Measurements from ENCODE around the gene SLC49A4.

Gene SLC49A4

DNA sequence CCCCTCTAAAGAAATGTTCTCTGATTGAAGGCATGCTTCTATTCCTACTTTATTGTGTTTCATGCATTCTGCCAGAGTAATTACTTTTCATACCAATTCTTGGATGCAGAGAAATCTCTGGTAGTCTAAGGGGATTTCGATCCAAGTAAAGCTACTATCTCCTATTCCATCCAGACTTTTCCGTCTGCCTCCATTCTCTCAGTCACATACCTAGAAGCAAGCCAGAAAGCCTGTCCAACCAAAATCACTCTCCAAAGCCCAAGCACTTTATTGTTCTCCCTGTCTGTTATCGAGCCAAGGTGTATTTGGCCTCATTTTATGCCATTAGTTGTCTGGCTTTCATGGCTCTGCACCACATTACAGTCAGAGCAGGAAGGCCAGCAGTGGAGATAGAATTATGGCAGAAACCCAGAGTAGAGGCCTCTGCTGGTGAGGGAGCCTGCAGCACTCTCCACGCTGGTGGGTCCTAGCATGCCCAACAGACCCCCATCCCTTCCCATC lies 95.9 kb downstream of the SLC49A4 start:
- H3K9ac ChIP-seq (ENCODE audit: low read length), result no peak overlapping the region
- peaks cover 38% of the 10 kb centered on the region for H3K4me1 ChIP-seq (ENCODE audit: control insufficient read depth, insufficient read depth, low read length)
- H3K36me3 ChIP-seq (ENCODE audit: control insufficient read depth, insufficient read depth, low read length), result no peaks in the 10 kb centered on the region
- H3K9me3 ChIP-seq (ENCODE audit: control insufficient read depth, insufficient read depth, low read depth, low read length), result no peaks in the 10 kb centered on the region; the same call in 1 of the 2 replicates
- no peak overlapping the region for H3K4me3 ChIP-seq (ENCODE audit: low read depth, low read length)
- peaks cover 12% of the 10 kb centered on the region for H3K27me3 ChIP-seq (ENCODE audit: control insufficient read depth, insufficient read depth, low read length)
- H3K27ac ChIP-seq (ENCODE audit: low read depth, low read length), result no peak overlapping the region

DNA sequence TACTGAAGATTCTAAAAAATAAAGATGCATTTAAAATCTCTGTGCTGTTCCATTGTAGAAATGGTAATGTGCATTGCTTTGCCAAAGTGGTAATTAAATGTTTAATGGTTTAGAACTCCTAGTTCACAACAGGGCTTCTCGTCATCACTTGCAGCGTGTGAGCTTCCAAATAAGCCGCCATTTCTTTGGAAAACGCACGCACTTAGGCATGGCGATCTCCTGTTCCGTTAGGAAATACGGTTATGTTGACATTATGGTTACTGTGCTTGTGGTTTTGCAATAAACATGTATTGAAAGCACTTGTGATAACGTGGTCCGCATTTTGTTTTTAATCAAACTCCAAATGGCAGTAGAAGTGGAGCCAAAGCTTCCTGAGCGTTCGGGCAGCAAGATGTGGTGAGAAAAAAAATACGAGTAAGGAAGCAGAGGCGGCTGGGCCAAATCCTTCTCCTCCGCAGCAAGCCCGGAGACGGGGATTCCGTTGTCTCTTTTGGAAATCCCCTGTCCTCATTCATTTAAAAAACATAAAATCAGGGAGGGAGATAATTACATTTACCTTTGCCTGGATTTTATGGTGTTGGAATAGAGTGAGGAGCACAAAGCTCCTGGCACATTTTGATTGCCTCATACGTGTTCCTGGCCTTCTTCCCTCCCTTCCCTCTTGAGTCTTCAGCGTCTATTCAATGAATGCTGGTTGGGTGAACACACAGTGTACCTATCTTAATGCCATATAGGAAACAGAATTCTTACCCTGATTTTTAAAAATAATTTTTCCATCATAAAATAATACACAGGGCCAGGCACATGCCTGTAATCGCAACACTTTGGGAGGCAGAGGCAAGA lies 97.5 kb downstream of the SLC49A4 start:
- H3K9ac ChIP-seq (ENCODE audit: low read length), result no peak overlapping the region
- H3K4me1 ChIP-seq (ENCODE audit: control insufficient read depth, insufficient read depth, low read length), result peaks cover 38% of the 10 kb centered on the region
- H3K36me3 ChIP-seq (ENCODE audit: control insufficient read depth, insufficient read depth, low read length), result no peaks in the 10 kb centered on the region
- no peak overlapping the region for H3K27ac ChIP-seq (ENCODE audit: low read depth, low read length)
- H3K4me3 ChIP-seq (ENCODE audit: low read depth, low read length), result no peak overlapping the region
- peaks cover 12% of the 10 kb centered on the region for H3K27me3 ChIP-seq (ENCODE audit: control insufficient read depth, insufficient read depth, low read length)
- H3K9me3 ChIP-seq (ENCODE audit: control insufficient read depth, insufficient read depth, low read depth, low read length), result no peaks in the 10 kb centered on the region; the same call in 1 of the 2 replicates

DNA sequence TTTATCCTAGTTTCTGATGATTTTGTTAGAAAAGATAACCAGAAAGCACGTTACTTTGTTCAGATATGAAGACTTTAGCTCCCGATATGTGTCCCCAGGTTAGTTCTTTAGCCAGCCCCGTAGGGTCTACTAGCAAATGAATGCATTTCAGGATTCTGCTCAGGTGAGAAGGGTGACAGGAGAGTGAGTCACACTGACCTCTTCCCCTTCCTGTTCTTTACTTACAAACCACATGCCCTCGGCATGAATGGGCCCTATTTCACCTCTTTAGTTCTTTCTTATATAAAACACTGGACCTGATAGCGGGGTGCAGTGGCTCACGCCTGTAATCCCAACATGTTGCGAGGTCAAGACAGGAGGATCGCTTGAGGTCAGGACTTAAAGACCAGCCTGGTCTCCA lies 98.4 kb downstream of the SLC49A4 start:
- Histone ChIP-seq H3K27me3 (ENCODE audit: control insufficient read depth, insufficient read depth, low read length) (peaks cover 12% of the 10 kb centered on the region), H3K9ac (ENCODE audit: low read length) (no peak overlapping the region), H3K36me3 (ENCODE audit: control insufficient read depth, insufficient read depth, low read length) (no peaks in the 10 kb centered on the region), H3K27ac (ENCODE audit: low read depth, low read length) (no peak overlapping the region), H3K4me3 (ENCODE audit: low read depth, low read length) (no peak overlapping the region), H3K4me1 (ENCODE audit: control insufficient read depth, insufficient read depth, low read length) (peaks cover 38% of the 10 kb centered on the region), H3K9me3 (ENCODE audit: control insufficient read depth, insufficient read depth, low read depth, low read length) (no peaks in the 10 kb centered on the region; the same call in 1 of the 2 replicates)

DNA sequence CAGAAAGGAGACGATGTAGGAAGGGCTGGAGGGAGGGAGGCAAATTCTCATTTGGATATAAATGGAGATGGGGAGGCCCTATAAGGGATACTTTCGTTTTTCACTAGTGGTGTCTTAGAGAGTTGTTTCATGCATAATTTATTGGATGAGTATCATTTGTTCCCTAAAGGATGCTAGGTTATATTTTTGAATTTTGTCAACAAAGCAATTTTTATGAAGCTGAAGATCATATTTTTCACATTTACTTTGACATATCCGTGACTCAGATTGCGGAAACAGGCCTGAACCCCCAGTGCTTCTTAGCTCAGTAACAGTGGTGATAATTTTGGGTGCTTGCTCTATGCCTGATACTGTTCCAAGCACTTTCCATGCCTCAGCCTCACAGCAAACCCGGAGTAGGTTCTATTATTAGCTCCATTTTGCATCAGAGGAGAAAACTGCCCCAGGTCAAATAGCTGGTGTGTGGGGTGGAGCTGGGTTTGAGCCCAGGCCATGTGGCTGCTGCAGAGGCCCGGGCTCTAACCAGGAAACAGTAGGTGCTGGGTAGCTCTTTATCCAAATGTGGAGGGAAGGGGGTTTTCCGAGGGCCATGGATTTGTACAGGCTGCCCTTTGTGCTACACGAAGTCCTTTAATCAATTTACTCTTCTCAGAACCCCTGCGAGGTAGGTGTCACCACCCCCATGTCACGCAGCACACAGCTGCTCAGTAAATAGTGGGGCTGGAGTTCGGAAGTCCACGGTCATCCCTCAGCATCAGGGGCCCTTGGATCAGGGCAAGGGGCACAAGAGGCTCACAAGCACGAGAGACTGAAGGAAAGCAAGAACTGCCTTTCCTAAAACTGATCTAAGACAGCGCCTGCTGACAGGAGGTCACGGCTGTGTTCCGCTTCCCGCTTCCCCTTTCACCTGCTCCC lies 99.1 kb downstream of the SLC49A4 start:
- no peak overlapping the region for H3K27ac ChIP-seq (ENCODE audit: low read depth, low read length)
- H3K9ac ChIP-seq (ENCODE audit: low read length), result no peak overlapping the region
- H3K4me1 ChIP-seq (ENCODE audit: control insufficient read depth, insufficient read depth, low read length), result peaks cover 38% of the 10 kb centered on the region
- no peaks in the 10 kb centered on the region; the same call in 1 of the 2 replicates for H3K9me3 ChIP-seq (ENCODE audit: control insufficient read depth, insufficient read depth, low read depth, low read length)
- peaks cover 12% of the 10 kb centered on the region for H3K27me3 ChIP-seq (ENCODE audit: control insufficient read depth, insufficient read depth, low read length)
- 0 out of 2 replicates have a peak overlapping the region, but pooled peaks have one; percentile 1 for H3K4me3 ChIP-seq (ENCODE audit: low read depth, low read length)
- H3K36me3 ChIP-seq (ENCODE audit: control insufficient read depth, insufficient read depth, low read length), result no peaks in the 10 kb centered on the region

DNA sequence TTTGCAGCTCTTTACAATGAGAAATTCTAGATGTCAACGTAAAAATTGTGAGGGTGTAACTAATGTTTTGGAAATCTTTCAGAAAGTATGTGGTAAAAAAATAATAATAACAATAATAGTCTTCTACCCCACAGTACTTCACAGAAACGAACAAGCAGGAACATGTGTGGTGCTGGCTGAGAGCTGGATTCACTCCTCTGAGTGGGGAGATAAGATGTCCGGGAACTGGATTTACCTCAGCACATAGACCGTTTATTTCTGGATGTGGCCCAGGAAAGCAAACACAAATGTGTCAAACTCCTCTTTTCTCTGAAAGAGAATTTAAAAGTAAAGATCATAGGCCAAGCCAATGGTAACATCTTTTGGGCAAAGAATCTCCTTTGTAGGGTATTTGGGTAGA lies 103.4 kb downstream of the SLC49A4 start:
- H3K4me3 ChIP-seq (ENCODE audit: low read depth, low read length), result no peak overlapping the region
- no peaks in the 10 kb centered on the region for H3K36me3 ChIP-seq (ENCODE audit: control insufficient read depth, insufficient read depth, low read length)
- H3K27ac ChIP-seq (ENCODE audit: low read depth, low read length), result no peak overlapping the region
- H3K9me3 ChIP-seq (ENCODE audit: control insufficient read depth, insufficient read depth, low read depth, low read length), result no peaks in the 10 kb centered on the region
- peaks cover 12% of the 10 kb centered on the region for H3K27me3 ChIP-seq (ENCODE audit: control insufficient read depth, insufficient read depth, low read length)
- H3K9ac ChIP-seq (ENCODE audit: low read length), result no peak overlapping the region
- H3K4me1 ChIP-seq (ENCODE audit: control insufficient read depth, insufficient read depth, low read length), result peaks cover 18% of the 10 kb centered on the region

DNA sequence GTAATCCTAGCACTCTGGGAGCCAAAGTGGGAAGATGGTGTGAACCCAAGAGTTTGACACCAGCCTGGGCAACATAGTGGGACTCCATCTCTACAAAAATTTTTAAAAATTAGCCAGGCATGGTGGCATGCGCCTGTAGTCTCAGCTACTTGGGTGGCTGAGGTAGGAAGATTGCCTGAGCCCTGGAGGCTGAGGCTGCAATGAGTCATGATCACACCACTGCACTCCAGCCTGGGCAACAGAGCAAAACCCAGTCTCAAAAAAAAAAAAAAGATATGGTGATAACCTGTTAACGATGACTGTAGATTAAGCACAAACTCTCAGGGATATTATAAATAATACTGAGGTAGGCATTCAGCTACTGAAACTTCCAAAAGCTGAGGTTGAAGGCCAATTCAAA lies 107.5 kb downstream of the SLC49A4 start:
- H3K4me1 ChIP-seq (ENCODE audit: control insufficient read depth, insufficient read depth, low read length), result 0 out of 2 replicates have a peak, but pooled peaks cover 4% of the 10 kb centered on the region
- no peaks in the 10 kb centered on the region for H3K36me3 ChIP-seq (ENCODE audit: control insufficient read depth, insufficient read depth, low read length)

DNA sequence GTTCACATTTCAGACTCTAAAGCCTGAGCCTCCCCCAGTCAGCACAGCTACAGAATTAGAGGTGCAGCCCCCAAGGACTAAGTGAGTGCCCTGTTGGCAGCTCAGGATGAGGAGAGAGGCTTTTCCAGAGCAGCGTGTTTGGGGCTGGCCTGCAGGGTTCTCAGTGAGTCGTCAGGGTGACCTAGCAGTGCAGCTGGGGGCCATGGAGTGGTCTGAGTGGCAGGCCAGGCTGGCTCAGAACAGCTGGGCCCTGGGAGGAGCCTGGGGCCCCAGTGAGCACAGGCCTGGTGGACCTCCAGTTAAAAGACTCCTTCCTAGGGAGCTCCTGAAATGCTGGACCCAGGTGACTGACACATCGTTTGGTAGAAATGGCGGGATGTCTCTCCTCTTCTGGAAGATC lies 108.3 kb downstream of the SLC49A4 start:
- Histone ChIP-seq H3K9me3 (ENCODE audit: control insufficient read depth, insufficient read depth, low read depth, low read length) (no peaks in the 10 kb centered on the region), H3K9ac (ENCODE audit: low read length) (no peak overlapping the region), H3K36me3 (ENCODE audit: control insufficient read depth, insufficient read depth, low read length) (no peaks in the 10 kb centered on the region)

More for the DNA sequence above, 107.5 kb downstream of the SLC49A4 start:
- Histone ChIP-seq H3K9me3 (ENCODE audit: control insufficient read depth, insufficient read depth, low read depth, low read length) (no peaks in the 10 kb centered on the region), H3K27me3 (ENCODE audit: control insufficient read depth, insufficient read depth, low read length) (no peaks in the 10 kb centered on the region), H3K4me3 (ENCODE audit: low read depth, low read length) (no peak overlapping the region), H3K9ac (ENCODE audit: low read length) (no peak overlapping the region), H3K27ac (ENCODE audit: low read depth, low read length) (no peak overlapping the region)

DNA sequence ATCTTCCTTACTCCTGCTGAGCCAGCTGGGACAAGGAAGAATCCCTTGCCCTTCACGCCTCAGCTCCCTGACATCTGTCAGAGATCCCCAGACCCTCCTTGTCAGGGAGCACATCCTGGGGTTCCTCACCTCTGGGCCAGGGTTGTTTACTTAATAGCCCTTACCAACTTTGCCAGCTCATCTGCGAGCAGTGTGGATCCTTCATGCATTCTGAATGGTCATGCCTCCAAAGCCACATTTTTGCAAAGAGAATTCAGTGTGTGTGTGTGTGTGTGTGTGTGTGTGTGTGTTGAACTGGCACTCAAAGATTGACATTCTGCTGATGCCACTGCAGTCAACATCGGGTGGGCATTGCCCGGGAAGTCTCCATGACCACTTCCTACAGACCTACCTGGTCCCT lies 112.6 kb downstream of the SLC49A4 start:
- Histone ChIP-seq H3K36me3 (ENCODE audit: control insufficient read depth, insufficient read depth, low read length) (no peaks in the 10 kb centered on the region), H3K9me3 (ENCODE audit: control insufficient read depth, insufficient read depth, low read depth, low read length) (no peaks in the 10 kb centered on the region), H3K9ac (ENCODE audit: low read length) (no peak overlapping the region), H3K4me3 (ENCODE audit: low read depth, low read length) (no peak overlapping the region), H3K27ac (ENCODE audit: low read depth, low read length) (no peak overlapping the region), H3K4me1 (ENCODE audit: control insufficient read depth, insufficient read depth, low read length) (0 out of 2 replicates have a peak, but pooled peaks cover 4% of the 10 kb centered on the region), H3K27me3 (ENCODE audit: control insufficient read depth, insufficient read depth, low read length) (peaks cover 2% of the 10 kb centered on the region; the same call in 1 of the 2 replicates)

More for the DNA sequence above, 108.3 kb downstream of the SLC49A4 start:
- Histone ChIP-seq H3K27ac (ENCODE audit: low read depth, low read length) (no peak overlapping the region), H3K4me1 (ENCODE audit: control insufficient read depth, insufficient read depth, low read length) (0 out of 2 replicates have a peak, but pooled peaks cover 4% of the 10 kb centered on the region), H3K27me3 (ENCODE audit: control insufficient read depth, insufficient read depth, low read length) (no peaks in the 10 kb centered on the region), H3K4me3 (ENCODE audit: low read depth, low read length) (no peak overlapping the region)

DNA sequence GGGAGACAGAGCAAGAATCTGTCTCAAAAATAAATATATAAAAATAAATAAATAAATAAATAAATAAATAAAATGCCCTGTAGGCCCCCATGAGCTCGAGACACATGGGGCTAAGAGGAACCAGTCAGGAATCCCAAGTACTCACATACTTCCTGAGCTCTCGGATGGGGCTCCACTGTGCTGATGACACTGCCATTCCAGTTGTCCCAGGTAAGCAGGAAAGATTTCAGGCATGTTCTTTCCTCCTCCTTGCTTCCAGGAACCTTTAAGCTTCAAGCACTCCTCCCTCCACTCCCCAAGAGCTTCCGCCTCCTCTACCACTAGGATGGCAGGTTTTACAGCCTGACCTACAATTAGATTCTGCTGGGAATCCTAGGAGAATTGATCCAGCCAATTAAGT lies 113.4 kb downstream of the SLC49A4 start:
- no peak overlapping the region for H3K9ac ChIP-seq (ENCODE audit: low read length)
- no peaks in the 10 kb centered on the region for H3K9me3 ChIP-seq (ENCODE audit: control insufficient read depth, insufficient read depth, low read depth, low read length)
- 0 out of 2 replicates have a peak, but pooled peaks cover 3% of the 10 kb centered on the region for H3K4me1 ChIP-seq (ENCODE audit: control insufficient read depth, insufficient read depth, low read length)
- no peak overlapping the region for H3K4me3 ChIP-seq (ENCODE audit: low read depth, low read length)
- H3K27me3 ChIP-seq (ENCODE audit: control insufficient read depth, insufficient read depth, low read length), result peaks cover 7% of the 10 kb centered on the region; the same call in 1 of the 2 replicates
- no peaks in the 10 kb centered on the region for H3K36me3 ChIP-seq (ENCODE audit: control insufficient read depth, insufficient read depth, low read length)
- no peak overlapping the region for H3K27ac ChIP-seq (ENCODE audit: low read depth, low read length)

DNA sequence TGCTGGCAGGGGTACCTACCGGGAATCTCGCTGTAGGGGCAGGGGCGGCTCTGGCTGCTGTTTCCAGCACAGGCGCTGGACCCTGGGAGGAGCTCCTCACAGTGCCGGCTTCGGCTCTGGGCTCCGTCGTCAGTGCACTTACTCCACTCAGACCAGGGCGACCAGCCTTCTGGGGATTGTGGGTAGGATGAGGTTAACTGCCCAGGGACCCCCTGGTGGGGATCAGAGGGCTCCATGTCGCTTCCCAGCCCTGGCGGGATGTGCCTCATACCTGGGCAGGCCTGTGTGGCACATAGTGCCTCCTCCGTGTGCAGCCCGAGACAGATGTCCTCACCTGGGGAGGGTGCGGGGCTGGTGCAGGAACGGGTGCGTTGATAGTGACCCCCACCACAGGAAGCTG lies 117.0 kb downstream of the SLC49A4 start:
- peaks cover 16% of the 10 kb centered on the region; the same call in 1 of the 2 replicates for H3K27me3 ChIP-seq (ENCODE audit: control insufficient read depth, insufficient read depth, low read length)
- no peaks in the 10 kb centered on the region for H3K9me3 ChIP-seq (ENCODE audit: control insufficient read depth, insufficient read depth, low read depth, low read length)

More for the DNA sequence above, 117.0 kb downstream of the SLC49A4 start:
- Histone ChIP-seq H3K4me1 (ENCODE audit: control insufficient read depth, insufficient read depth, low read length) (no peaks in the 10 kb centered on the region), H3K9ac (ENCODE audit: low read length) (no peak overlapping the region), H3K27ac (ENCODE audit: low read depth, low read length) (no peak overlapping the region), H3K36me3 (ENCODE audit: control insufficient read depth, insufficient read depth, low read length) (no peaks in the 10 kb centered on the region), H3K4me3 (ENCODE audit: low read depth, low read length) (no peak overlapping the region)

Measured in HUES6 (cell line).